LNCaP clone FGC (cell line): ENCODE data around the gene POLR2L.

Experiments
- DNase-seq: peaks from one replicate; pipeline ENCODE4 v3.0.0-alpha.2; 2011; ENCODE audit warnings: low read depth
- H3K4me3 ChIP-seq: 2 replicates; pipeline ENCODE4 v1.5.1; 2011; ENCODE audit warnings: mild to moderate bottlenecking, low read depth, low read length, control low read depth
- TF ChIP-seq, protein P1 (sequence below): IDR thresholded peaks from 2 replicates; pipeline ENCODE4 v1.5.1; 2012; ENCODE audit warnings: mild to moderate bottlenecking; ENCODE audit not compliant: control insufficient read depth, insufficient read depth; ENCODE audit errors: extremely low read depth

Gene POLR2L

DNA sequence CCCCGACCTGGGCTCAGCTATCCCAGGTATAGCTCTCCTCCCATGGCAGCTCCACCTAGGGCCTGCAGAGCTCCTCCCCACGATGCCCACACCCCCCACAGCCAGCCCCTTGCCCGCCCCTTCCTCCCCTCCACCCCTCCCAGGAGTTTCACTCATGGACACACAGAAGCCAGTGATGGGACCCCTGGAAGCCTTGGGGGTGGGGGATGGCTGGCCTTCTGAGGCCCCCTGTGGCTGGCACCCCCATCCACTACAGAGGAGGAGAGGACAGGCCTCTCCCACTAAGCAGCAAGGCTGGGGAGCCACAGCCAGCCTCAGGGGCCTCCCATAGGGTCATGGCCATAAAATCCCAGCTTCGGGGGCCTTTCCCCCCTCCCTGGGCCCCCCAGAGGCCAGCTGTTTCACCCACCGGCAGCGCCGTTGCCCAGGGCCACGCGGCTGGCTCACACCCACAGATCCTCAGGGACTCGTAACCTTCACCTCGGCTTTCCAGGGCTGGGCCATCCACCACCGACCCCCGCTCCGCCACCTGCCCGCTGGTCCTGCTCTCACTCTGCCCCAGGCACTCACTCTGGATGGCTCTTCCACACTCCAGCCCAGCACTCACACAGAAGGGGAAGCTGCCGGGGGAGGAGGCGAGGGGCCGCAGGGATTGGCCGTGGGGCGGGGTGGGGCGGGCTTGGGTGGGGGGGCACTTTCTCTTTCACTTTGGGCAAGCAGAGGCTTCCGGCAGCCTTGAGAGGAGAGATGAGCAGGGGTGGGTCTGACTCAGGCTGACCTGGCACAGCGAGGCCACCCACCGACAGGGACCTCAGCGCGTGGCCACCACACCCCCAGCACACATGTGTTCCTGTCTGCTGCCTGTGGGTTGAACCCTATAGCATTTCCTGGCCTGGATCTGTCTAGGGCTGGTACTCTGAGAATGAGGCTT, 46.4 kb downstream of the POLR2L start:
- TF ChIP-seq, protein P1, sequence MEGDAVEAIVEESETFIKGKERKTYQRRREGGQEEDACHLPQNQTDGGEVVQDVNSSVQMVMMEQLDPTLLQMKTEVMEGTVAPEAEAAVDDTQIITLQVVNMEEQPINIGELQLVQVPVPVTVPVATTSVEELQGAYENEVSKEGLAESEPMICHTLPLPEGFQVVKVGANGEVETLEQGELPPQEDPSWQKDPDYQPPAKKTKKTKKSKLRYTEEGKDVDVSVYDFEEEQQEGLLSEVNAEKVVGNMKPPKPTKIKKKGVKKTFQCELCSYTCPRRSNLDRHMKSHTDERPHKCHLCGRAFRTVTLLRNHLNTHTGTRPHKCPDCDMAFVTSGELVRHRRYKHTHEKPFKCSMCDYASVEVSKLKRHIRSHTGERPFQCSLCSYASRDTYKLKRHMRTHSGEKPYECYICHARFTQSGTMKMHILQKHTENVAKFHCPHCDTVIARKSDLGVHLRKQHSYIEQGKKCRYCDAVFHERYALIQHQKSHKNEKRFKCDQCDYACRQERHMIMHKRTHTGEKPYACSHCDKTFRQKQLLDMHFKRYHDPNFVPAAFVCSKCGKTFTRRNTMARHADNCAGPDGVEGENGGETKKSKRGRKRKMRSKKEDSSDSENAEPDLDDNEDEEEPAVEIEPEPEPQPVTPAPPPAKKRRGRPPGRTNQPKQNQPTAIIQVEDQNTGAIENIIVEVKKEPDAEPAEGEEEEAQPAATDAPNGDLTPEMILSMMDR, result no peak
- H3K4me3 ChIP-seq, result peak overlapping the region; percentile 45
- no peak for DNase-seq

DNA sequence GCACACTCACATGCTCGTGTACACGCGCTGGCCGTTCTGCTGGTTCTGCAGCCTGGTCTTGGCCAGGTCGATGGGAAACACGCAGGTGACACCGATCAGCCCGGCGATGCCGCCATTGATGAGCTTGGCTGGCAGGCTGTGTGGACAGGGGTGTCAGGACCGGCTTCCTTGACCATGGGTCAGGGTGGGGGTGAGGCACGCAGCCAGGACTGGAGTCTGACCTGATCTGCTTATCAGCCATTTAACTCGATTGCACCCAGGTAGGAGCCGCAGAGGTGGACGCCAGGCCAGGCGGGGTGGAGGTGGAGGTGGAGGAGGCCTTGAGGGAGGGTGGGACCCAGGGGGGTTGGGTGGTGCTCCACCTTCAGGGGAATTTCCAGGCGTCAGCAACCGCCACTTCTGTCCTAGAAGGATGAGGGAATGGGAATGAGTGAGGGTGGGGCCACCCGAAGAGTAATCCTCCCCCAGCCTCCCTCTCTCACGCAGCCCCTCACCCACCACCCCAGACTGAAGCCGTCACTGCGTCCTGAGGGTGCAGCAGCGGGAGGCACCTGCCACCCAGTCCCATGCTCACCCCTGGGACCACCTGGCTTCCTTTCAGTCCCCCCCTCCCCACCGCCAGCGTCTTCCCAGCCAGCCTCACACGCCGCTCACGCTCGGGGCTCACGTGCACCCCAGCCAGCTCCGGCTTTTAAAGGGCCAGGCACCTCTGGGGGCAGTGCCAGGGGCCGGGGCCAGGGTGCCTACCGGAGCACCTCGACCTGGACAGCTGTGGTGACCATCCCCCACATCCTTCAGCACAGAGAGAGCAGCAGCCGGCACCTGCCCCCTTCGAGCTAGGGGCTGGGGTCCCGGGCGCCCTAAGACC, 47.3 kb downstream of the POLR2L start:
- TF ChIP-seq, protein P1, result no peak
- DNase-seq, result no peak
- H3K4me3 ChIP-seq, result peak overlapping the region; percentile 45

DNA sequence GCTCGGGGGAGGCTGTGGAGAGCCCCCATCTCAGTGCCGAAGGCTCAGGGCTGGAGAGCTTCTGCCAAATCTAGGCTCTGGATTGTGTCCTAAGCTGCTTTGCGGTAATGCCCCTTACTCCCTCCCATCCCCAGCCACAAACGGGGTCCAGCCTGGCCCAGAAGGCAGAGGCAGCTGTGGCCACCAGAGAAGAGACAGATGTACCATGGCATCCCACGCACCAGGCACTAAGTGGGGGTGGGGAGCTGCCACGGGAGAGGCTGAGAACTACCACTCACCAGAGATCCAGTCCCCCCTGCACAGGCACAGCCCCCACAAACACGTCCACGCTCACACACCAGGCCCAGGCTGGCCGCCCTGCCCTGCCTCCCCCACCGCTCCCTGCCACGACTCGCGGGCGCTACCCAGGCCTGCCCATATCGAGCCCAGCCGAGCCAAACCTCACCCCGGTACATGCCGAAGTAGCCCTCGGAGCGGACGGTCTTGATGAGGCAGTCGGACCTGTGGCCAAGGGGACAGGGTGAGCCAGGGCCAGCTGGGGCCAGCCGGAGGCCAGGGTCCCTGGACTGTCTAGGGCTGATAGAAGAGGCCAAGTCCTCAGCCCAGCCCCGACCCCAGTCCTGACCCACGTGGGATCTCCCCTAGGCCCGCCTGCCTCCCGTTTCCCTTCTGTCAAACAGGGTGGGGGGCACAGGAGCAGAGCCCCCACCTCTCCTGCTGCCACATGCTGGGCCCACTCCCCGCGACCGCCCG, 48.1 kb downstream of the POLR2L start:
- DNase-seq, result no peak
- TF ChIP-seq, protein P1, result no peak

DNA sequence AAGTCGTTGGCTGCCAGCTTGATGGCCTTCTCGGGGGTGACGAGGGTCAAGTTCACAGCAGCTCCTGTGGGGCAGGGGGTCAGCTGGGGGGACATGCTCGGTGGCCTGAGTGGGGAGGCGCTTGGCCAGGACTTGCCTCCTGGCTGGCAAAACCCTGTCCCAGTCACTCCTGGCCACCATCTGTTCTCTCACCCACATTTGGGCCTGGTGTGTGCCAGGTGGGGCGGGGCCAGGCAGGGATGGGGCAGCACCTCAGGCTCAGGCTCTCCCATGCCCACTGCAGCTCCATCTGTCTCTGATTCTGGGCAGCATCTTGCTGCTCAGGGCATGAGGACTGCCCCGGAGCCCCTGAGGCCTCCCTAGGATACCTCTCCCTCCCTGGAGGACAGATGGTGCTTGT, 48.8 kb downstream of the POLR2L start:
- H3K4me3 ChIP-seq, result no peak overlapping the region
- DNase-seq, result no peak
- TF ChIP-seq, protein P1, result no peak

More for the DNA sequence above, 48.1 kb downstream of the POLR2L start:
- peak overlapping the region; percentile 45 for H3K4me3 ChIP-seq

DNA sequence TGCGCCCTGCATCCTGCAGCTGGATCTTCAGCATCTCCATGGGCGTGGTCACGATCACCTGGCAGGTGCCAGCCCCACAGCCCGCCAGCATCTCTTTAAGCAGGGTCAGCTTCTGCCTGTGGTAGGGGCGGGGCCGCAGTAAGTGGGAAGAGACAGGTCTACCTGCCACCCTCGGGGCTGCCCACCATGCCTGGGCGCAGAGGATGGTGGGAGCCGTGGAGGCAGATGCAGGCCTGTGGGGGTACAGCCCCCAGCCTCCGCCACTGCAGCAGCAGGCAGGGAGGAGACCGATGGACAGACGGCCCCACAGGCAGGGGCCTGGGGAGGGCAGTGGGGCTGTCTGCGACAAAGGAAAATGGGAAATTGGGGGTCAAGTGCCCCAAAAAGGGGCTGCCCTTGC, 49.5 kb downstream of the POLR2L start:
- DNase-seq, result no peak
- H3K4me3 ChIP-seq, result no peak overlapping the region
- TF ChIP-seq, protein P1, result no peak

DNA sequence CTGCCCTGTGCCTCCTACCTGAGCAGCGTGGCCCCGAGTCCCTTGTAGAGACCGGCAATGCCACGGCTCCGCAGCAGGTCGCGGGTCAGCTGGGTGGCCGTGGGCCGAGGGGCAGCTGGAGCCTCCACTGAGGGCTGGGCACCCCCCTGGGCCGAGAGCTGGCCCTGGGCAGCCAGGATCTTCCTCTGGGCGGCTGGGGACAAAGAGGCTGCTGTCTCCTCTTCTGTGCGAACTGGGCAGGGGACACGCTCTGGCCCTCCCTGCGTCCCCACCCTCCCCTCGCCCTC, 49.9 kb downstream of the POLR2L start:
- TF ChIP-seq, protein P1, result no peak
- no peak for DNase-seq
- H3K4me3 ChIP-seq, result no peak overlapping the region
